HepG2 (cell line): ENCODE data around the gene KCNAB2. TPM values are rescaled to one million over a fixed set of nuclear protein-coding genes. Genes with fewer than 3 reads are reported as not detected.
A peak's percentile ranks its signal among the peaks of the same experiment; 100 is the strongest.

Experiments used
- CAMTA2 ChIP-seq: sonication (generic); formaldehyde crosslinking; IDR thresholded peaks from 2 replicates; pipeline ENCODE4 v1.4.0; 2020; ENCODE audit warnings: mild to moderate bottlenecking, missing genetic modification reagents, borderline replicate concordance
- DRAP1 ChIP-seq: IDR thresholded peaks from 2 replicates; pipeline ENCODE4 v1.6.1; 2016; ENCODE audit warnings: missing genetic modification reagents, missing compliant biosample characterization
- EP300 ChIP-seq, 3 experiments: sonication (generic) in 1 of 3; formaldehyde crosslinking in 1 of 3; IDR thresholded peaks; 2 replicates each; pipeline versions ENCODE4 v1.5.1 to v1.6.1; 2011 to 2020; ENCODE audit warnings: low read depth in 2 of 3, low read length in 2 of 3, borderline replicate concordance in 1 of 3, improper control_type of control experiment in 1 of 3, mild to moderate bottlenecking in 1 of 3, missing genetic modification reagents in 1 of 3, moderate library complexity in 1 of 3
- HMG20A ChIP-seq: IDR thresholded peaks from 2 replicates; pipeline ENCODE4 v1.6.1; 2016; ENCODE audit warnings: borderline replicate concordance
- MIER2 ChIP-seq: IDR thresholded peaks from 2 replicates; pipeline ENCODE4 v1.6.1; 2016; ENCODE audit warnings: missing biosample characterization, missing genetic modification reagents
- MTF1 ChIP-seq: sonication (generic); formaldehyde crosslinking; IDR thresholded peaks from 2 replicates; pipeline ENCODE4 v1.5.0; 2020; ENCODE audit warnings: missing genetic modification reagents
- NCOA2 ChIP-seq: sonication (generic); formaldehyde crosslinking; IDR thresholded peaks from 2 replicates; pipeline ENCODE4 v1.8.0; 2022; ENCODE audit warnings: inconsistent platforms
- NCOR1 ChIP-seq: fragments of 200-600 bp; sonication (generic); IDR thresholded peaks from 2 replicates; pipeline ENCODE4 v1.7.0; 2017; ENCODE audit warnings: antibody characterized with exemption, low read length, borderline replicate concordance
- NFATC3 ChIP-seq: sonication (generic); formaldehyde crosslinking; IDR thresholded peaks from 2 replicates; pipeline ENCODE4 v1.5.1; 2020; ENCODE audit warnings: mild to moderate bottlenecking, missing genetic modification reagents
- PPARG ChIP-seq: conservative IDR thresholded peaks from 2 replicates; pipeline ENCODE4 v1.6.1; 2016; ENCODE audit warnings: missing biosample characterization, missing genetic modification reagents
- PRDM15 ChIP-seq: sonication (generic); formaldehyde crosslinking; IDR thresholded peaks from 2 replicates; pipeline ENCODE4 v1.4.0; 2020; ENCODE audit warnings: missing genetic modification reagents
- TFDP2 ChIP-seq: sonication (generic); formaldehyde crosslinking; IDR thresholded peaks from 2 replicates; pipeline ENCODE4 v1.4.0; 2020; ENCODE audit warnings: missing genetic modification reagents
- XRCC5 ChIP-seq: fragments of 200-400 bp; formaldehyde crosslinking; optimal IDR thresholded peaks from 2 replicates; pipeline ENCODE3; 2017; ENCODE audit warnings: mild to moderate bottlenecking, low read length
- ZBTB43 ChIP-seq: sonication (generic); formaldehyde crosslinking; conservative IDR thresholded peaks from 2 replicates; pipeline ENCODE4 v1.4.0; 2020; ENCODE audit warnings: missing genetic modification reagents
- ZFX ChIP-seq: sonication (generic); formaldehyde crosslinking; IDR thresholded peaks from 2 replicates; pipeline ENCODE4 v1.4.0; 2020; ENCODE audit warnings: mild to moderate bottlenecking, low read depth, missing genetic modification reagents, moderate library complexity
- ZNF180 ChIP-seq: sonication (generic); formaldehyde crosslinking; IDR thresholded peaks from 2 replicates; pipeline ENCODE4 v1.4.0; 2020; ENCODE audit warnings: low read depth, missing genetic modification reagents, borderline replicate concordance
- ZNF263 ChIP-seq: sonication (generic); formaldehyde crosslinking; IDR thresholded peaks from 2 replicates; pipeline ENCODE4 v1.4.0; 2020; ENCODE audit warnings: missing genetic modification reagents
- ZNF333 ChIP-seq: sonication (generic); formaldehyde crosslinking; IDR thresholded peaks from 2 replicates; pipeline ENCODE4 v1.4.0; 2020; ENCODE audit warnings: mild to moderate bottlenecking, missing genetic modification reagents, borderline replicate concordance
- ZNF414 ChIP-seq: sonication (generic); formaldehyde crosslinking; IDR thresholded peaks from 2 replicates; pipeline ENCODE4 v1.5.0; 2020; ENCODE audit warnings: missing genetic modification reagents
- ZNF432 ChIP-seq: sonication (generic); formaldehyde crosslinking; IDR thresholded peaks from 2 replicates; pipeline ENCODE4 v1.5.0; 2020; ENCODE audit warnings: missing genetic modification reagents, mild to moderate bottlenecking, borderline replicate concordance
- ZNF451 ChIP-seq: sonication (generic); formaldehyde crosslinking; IDR thresholded peaks from 2 replicates; pipeline ENCODE4 v1.5.0; 2020; ENCODE audit warnings: mild to moderate bottlenecking, missing genetic modification reagents
- ZNF776 ChIP-seq: sonication (generic); formaldehyde crosslinking; IDR thresholded peaks from 2 replicates; pipeline ENCODE4 v1.4.0; 2020; ENCODE audit warnings: mild to moderate bottlenecking, missing genetic modification reagents
- ZSCAN9 ChIP-seq: IDR thresholded peaks from 2 replicates; pipeline ENCODE4 v1.6.1; 2016; ENCODE audit warnings: borderline replicate concordance
- polyA plus RNA-seq, 8 experiments: library from polyadenylated mRNA; depleted of rRNA in 3 of 8; stranded (reverse) in 7 of 8; unstranded in 1 of 8; fragments of >200 nt; fragmentation: Illumina TruSeq in 4 of 8; extraction: Trizol in 4 of 8; gene quantifications; 2 replicates each; pipeline versions ENCODE4 v1.2.1 to v1.2.3, GENCODE V29; 2011 to 2016; ENCODE audit warnings: low read depth in 4 of 8, missing spikeins in 1 of 8, mixed read lengths in 1 of 8; ENCODE audit not compliant: insufficient read depth in 1 of 8
- total RNA-seq, 5 experiments: library from RNA; depleted of rRNA; stranded (reverse); fragments of >200 nt; fragmentation: Illumina TruSeq; extraction: Trizol; gene quantifications; 2 replicates each; pipeline ENCODE4 v1.2.3, GENCODE V29; 2016; ENCODE audit warnings: low read depth in 1 of 5

The KCNAB2 gene
- total and polyA plus RNA-seq, 2 of the 13 experiments (the other 11 are each of a cell fraction or from before 2014, with no cell fraction given) = 6.2 to 8.8 TPM

GRCh38 chr1:6052543-6053205 is 7.0 kb downstream of the KCNAB2 start (continued):
- TF ChIP-seq CAMTA2 (CRISPR knock-in tag) (no peak), ZNF432 (CRISPR knock-in tag) (no peak), NCOA2 (CRISPR knock-in tag) (0 out of 2 replicates have a peak, but pooled peaks have one; percentile 26), NFATC3 (CRISPR knock-in tag) (no peak), ZNF333 (CRISPR knock-in tag) (no peak), MIER2 (CRISPR knock-in tag) (peak; percentile 97), NCOR1 (no peak), ZBTB43 (CRISPR knock-in tag) (peak; percentile 67; the same call in 1 of the 2 replicates), MTF1 (CRISPR knock-in tag) (peak; percentile 77), ZNF263 (CRISPR knock-in tag) (0 out of 2 replicates have a peak, but pooled peaks have one; percentile 37), DRAP1 (CRISPR knock-in tag) (no peak), TFDP2 (CRISPR knock-in tag) (no peak), ZNF776 (CRISPR knock-in tag) (no peak), XRCC5 (no peak), ZNF180 (CRISPR knock-in tag) (no peak), EP300 (IDR thresholded peaks at IDR 0.05; ENCODE audit: low read depth in 2 of 2, low read length in 2 of 2) (no peak), EP300 (CRISPR knock-in tag; IDR thresholded peaks at IDR 0.05; ENCODE audit: borderline replicate concordance) (no peak), HMG20A (peak; percentile 19; the same call in 1 of the 2 replicates), PPARG (no peak; the same call in 1 of the 2 replicates), ZSCAN9 (CRISPR knock-in tag) (peak; percentile 87; the same call in 1 of the 2 replicates), PRDM15 (CRISPR knock-in tag) (0 out of 2 replicates have a peak, but pooled peaks have one; percentile 46), ZNF414 (CRISPR knock-in tag) (no peak), ZNF451 (CRISPR knock-in tag) (no peak), ZFX (CRISPR knock-in tag) (no peak)
